Measurements from ENCODE around the gene TP53TG5.

TP53TG5 gene

GRCh38 chr20:45420125-45420524, 42.0 kb upstream of the TP53TG5 start:
- POLR2A ChIA-PET, result interaction anchor here (0.9 to 1.8 kb wide), 3 partner anchors 8 to 17 kb away, joined by 3 to 7 read pairs (median 6); no protein-coding TSS in a partner anchor
- CTCF ChIA-PET, result interaction anchor here (1.8 kb wide), 1 partner anchor 46 kb away, joined by 7 read pairs; no protein-coding TSS in a partner anchor
- Histone ChIP-seq H3K9me3 (ENCODE audit: control insufficient read depth, insufficient read depth, low read depth, low read length) (no peaks in the 10 kb centered on the region), H3K27ac (ENCODE audit: extremely low read depth, low read depth, low read length) (no peak overlapping the region), H3K36me3 (ENCODE audit: control insufficient read depth in 2 of 2, insufficient read depth in 1 of 2, low read length in 2 of 2) (peaks cover 11 to 65% of the 10 kb centered on the region in 2 experiments), H3K4me1 (ENCODE audit: control insufficient read depth, insufficient read depth, low read length) (no peaks in the 10 kb centered on the region; the same call in 1 of the 2 replicates), H3K4me3 (ENCODE audit: low read depth, low read length) (no peak overlapping the region)
- TF ChIP-seq OSR2 (tag by site-specific recombination; IDR thresholded peaks at IDR 0.05) (no peak), ZNF302 (tag by site-specific recombination; IDR thresholded peaks at IDR 0.05; ENCODE audit: low read depth) (no peak), ZNF423 (tag by site-specific recombination; IDR thresholded peaks at IDR 0.05) (no peak), ZNF529 (tag by site-specific recombination; IDR thresholded peaks at IDR 0.05; ENCODE audit: insufficient replicate concordance) (no peak), GLI2 (tag by site-specific recombination; IDR thresholded peaks at IDR 0.05; ENCODE audit: borderline replicate concordance, low read depth) (no peak), ZNF518A (tag by site-specific recombination; conservative IDR thresholded peaks at IDR 0.05; ENCODE audit: low read depth) (no peak), ZNF514 (tag by site-specific recombination; IDR thresholded peaks at IDR 0.05) (no peak), ZNF292 (tag by site-specific recombination; IDR thresholded peaks at IDR 0.05; ENCODE audit: borderline replicate concordance, low read depth) (no peak), ZNF169 (tag by site-specific recombination; IDR thresholded peaks at IDR 0.05) (no peak)

GRCh38 chr20:45419188-45420091, 41.3 kb upstream of the TP53TG5 start:
- Histone ChIP-seq H3K36me3 (ENCODE audit: control insufficient read depth in 2 of 2, insufficient read depth in 1 of 2, low read length in 2 of 2) (peaks cover 11 to 60% of the 10 kb centered on the region in 2 experiments), H3K9me3 (ENCODE audit: control insufficient read depth, insufficient read depth, low read depth, low read length) (no peaks in the 10 kb centered on the region), H3K4me1 (ENCODE audit: control insufficient read depth, insufficient read depth, low read length) (no peaks in the 10 kb centered on the region; the same call in 1 of the 2 replicates), H3K27ac (ENCODE audit: extremely low read depth, low read depth, low read length) (no peak overlapping the region), H3K4me3 (ENCODE audit: low read depth, low read length) (no peak overlapping the region)
- ChIA-PET CTCF (interaction anchor here (0.5 to 1.0 kb wide), 2 partner anchors 17 to 568 kb away, joined by 3 to 4 read pairs; no protein-coding TSS in a partner anchor), POLR2A (interaction anchor here (1.0 to 1.8 kb wide), 2 partner anchors 12 to 17 kb away, joined by 3 to 7 read pairs; no protein-coding TSS in a partner anchor)
- TF ChIP-seq ZNF596 (tag by site-specific recombination; IDR thresholded peaks at IDR 0.05) (no peak), GFI1B (tag by site-specific recombination; IDR thresholded peaks at IDR 0.05) (no peak), ZNF670 (tag by site-specific recombination; IDR thresholded peaks at IDR 0.05; ENCODE audit: low read depth) (no peak), ZNF623 (tag by site-specific recombination; IDR thresholded peaks at IDR 0.05) (no peak), ZSCAN30 (tag by site-specific recombination; IDR thresholded peaks at IDR 0.05) (no peak), KLF17 (tag by site-specific recombination; IDR thresholded peaks at IDR 0.05) (no peak), ZFP69B (tag by site-specific recombination; IDR thresholded peaks at IDR 0.05) (no peak), ZNF140 (tag by site-specific recombination; IDR thresholded peaks at IDR 0.05) (no peak), SCRT2 (tag by site-specific recombination; IDR thresholded peaks at IDR 0.05) (no peak), ZBTB7A (tag by site-specific recombination; IDR thresholded peaks at IDR 0.05; ENCODE audit: low read depth) (no peak), ZNF513 (tag by site-specific recombination; IDR thresholded peaks at IDR 0.05) (no peak), ZNF48 (tag by site-specific recombination; IDR thresholded peaks at IDR 0.05) (no peak), ZNF677 (tag by site-specific recombination; IDR thresholded peaks at IDR 0.05) (no peak), ZBTB49 (tag by site-specific recombination; IDR thresholded peaks at IDR 0.05; ENCODE audit: low read depth) (no peak), RBAK (tag by site-specific recombination; IDR thresholded peaks at IDR 0.05) (no peak)

Data from HEK293 (cell line).